Renal cortex interstitium (tissue), 15 donors: Measurements from ENCODE around the gene GPR78. TPM values are rescaled to one million over a fixed set of nuclear protein-coding genes. Genes with fewer than 3 reads are reported as not detected.

ENCODE experiments used
- DNase-seq, 11 donors: peaks; one replicate each; pipeline ENCODE4 v3.0.0-alpha.2; 2013; ENCODE audit warnings: low read depth in 9 of 11, low spot score in 4 of 11; ENCODE audit errors: extremely low read depth in 1 of 11
- long read RNA-seq, 16 experiments: transcript quantifications; one replicate each; lab custom pipeline, GENCODE V29; 2026
- polyA plus RNA-seq, 3 donors: library from polyadenylated mRNA; unstranded; fragments of 120-200 nt; gene quantifications; one replicate each; pipeline ENCODE4 v1.2.1, GENCODE V29; 2013; ENCODE audit not compliant: insufficient read length in 3 of 3

GPR78 gene
- 1 to 10 TPM in 1 of 3 donors, under 1 TPM in 2; 0.40 to 1.4 (median 0.54) TPM for polyA plus RNA-seq
- long read RNA-seq, donor 1, result 0 reads
- long read RNA-seq, donor 2, result 0 reads
- long read RNA-seq, donor 3, result 0 reads
- long read RNA-seq, donor 4, result 0 reads
- long read RNA-seq, donor 5, result 0 reads
- long read RNA-seq, donor 6, result 0 reads
- long read RNA-seq, donor 7, result 0 reads
- long read RNA-seq, donor 8, result 0 reads
- long read RNA-seq, donor 9, result 0 reads
- long read RNA-seq, donor 10, result 0 reads
- long read RNA-seq, donor 11, result 0 reads
- long read RNA-seq, donor 12, result 0 reads
- long read RNA-seq, donor 13, result 0 reads
- long read RNA-seq, donor 14, result 0 reads
- long read RNA-seq, donor 15, result 0 reads
- long read RNA-seq, donor 16, result 0 reads

DNA sequence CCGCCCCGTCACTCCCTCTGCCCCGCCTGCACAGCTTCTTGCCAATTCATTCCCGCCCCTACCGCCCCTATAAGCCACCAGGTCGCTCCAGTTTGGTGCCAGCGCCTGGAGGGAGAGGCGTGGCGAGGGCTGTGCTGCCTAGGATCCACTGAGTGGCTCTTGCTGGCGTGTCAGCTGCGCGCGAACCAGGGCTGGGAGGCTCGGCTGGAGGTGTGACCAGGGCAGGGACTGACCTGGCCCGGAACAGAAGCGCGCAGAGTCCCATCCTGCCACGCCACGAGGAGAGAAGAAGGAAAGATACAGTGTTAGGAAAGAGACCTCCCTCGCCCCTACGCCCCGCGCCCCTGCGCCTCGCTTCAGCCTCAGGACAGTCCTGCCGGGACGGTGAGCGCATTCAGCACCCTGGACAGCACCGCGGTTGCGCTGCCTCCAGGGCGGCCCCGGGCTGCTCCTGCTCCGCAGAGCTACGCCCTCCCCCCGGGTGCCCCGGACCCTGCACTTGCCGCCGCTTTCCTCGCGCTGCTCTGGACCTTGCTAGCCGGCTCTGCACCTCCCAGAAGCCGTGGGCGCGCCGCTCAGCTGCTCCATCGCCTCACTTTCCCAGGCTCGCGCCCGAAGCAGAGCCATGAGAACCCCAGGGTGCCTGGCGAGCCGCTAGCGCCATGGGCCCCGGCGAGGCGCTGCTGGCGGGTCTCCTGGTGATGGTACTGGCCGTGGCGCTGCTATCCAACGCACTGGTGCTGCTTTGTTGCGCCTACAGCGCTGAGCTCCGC, at the start of gene GPR78:
Gene GPR78 (plus strand): TSS at position 72 of the 773 bp plus-strand sequence. CDS start 591 bp downstream, at position 663.
- peak; percentile 64 to 81 (median 77) for DNase-seq

GRCh38 chr4:8532245-8532781, 47.9 kb upstream of the GPR78 start:
- peak in 1 of 11 donors; percentile 43 for DNase-seq

GRCh38 chr4:8533274-8533865, 46.8 kb upstream of the GPR78 start:
- DNase-seq, result no peak

DNA sequence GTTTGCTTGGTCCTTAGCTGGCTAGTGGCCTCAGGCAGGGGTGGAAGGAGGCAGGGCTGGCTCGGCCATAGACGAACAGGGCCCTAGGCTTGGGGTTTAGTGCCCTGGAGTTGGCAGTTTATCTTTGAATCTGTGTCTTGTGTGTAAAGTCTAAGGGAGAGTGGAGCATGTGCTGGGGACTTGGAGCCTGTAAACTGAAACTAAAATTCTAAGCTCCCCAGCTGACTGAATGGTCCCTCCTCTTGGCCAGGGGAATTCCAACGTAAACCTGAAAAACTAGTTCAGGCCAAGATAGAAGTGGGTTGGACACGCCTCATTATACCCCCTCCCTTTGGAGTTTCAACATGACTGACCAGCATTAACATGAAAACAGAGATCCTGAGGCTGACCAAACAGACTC, 46.1 kb upstream of the GPR78 start:
- DNase-seq, result peak in 10 of 11 donors; percentile 49 to 88 (median 69)

- no peak for DNase-seq
Observed at GRCh38 chr4:8534611-8535010, 45.6 kb upstream of the GPR78 start.

GRCh38 chr4:8536467-8536866, 43.7 kb upstream of the GPR78 start:
- no peak for DNase-seq

- DNase-seq, result peak in 2 of 11 donors; percentile 33 to 41
Observed at GRCh38 chr4:8537041-8537461, 43.1 kb upstream of the GPR78 start.

DNA sequence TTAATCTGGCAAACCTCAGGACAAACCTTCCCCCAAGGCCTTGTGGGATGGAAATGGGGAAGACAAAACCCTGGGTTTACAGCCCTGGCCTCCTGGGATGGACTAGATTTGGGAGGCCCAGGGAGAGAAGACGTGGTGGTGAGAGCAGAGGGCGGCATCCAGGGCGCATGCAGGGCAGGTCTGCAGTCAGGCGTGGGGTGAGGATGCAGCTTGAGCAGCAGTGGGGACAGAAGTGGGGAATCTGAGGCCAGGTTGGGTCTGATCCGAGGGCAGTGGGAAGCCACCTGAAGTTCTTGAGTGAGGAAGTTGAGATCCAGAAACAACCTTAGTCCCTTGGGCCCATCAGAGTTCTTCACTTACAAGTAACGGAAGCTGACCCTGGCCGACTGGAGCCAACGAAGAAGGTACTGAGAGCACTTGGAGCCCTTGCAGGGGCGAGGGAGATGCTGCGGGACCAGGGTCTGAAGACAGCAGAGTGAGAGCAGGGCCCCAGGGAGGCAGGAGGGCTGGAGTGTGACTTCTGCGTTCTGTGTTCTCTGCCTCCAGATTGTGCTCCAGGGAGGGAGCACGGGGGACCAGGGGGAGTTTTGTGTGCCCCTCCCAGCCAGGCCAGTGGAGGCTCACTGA, 42.0 kb upstream of the GPR78 start:
- DNase-seq, result no peak

- no peak for DNase-seq
Observed at GRCh38 chr4:8538703-8539567, 41.3 kb upstream of the GPR78 start.

GRCh38 chr4:8539661-8540060, 40.5 kb upstream of the GPR78 start:
- DNase-seq, result no peak

DNA sequence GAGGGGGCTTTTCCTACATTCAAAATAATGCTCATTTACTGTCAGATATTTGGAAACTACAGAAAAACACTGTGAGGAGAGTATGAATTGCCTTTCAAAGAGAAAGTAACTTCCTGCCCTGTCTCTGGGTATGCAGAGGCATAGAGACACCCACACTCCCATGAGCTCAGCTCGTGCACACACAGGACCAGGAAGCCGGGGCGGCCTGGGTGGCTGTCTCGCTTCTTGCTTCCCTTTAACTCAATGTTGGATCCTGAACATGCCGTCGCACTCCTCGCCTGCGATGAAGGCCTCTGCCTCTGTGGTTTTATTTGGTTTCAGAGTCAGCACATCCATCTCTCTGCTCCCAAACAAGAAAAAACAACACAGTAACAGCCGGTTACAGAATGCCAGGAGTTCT, 40.1 kb upstream of the GPR78 start:
- DNase-seq, result no peak

- DNase-seq, result no peak
Observed at GRCh38 chr4:8540586-8540985, 39.6 kb upstream of the GPR78 start.

DNA sequence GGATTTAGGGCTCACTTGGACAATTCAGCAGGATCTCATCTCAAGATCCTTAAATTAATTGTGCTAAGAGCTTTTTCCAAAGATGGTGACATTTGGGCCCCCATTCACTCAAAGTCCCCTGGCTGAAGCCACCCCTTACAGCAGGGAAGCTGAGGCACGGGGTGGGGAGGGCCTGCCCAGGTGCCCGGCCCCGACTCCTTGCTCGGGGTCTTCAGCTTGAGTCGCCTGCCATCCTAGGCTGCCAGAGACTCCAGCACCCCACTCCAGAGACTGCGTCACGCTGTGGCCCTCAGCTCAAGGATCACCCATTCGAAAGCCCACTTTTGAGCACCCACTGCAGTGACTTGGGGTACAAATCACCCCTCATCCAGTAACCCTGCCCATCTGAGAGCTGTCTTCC, 39.2 kb upstream of the GPR78 start:
- DNase-seq, result no peak

DNA sequence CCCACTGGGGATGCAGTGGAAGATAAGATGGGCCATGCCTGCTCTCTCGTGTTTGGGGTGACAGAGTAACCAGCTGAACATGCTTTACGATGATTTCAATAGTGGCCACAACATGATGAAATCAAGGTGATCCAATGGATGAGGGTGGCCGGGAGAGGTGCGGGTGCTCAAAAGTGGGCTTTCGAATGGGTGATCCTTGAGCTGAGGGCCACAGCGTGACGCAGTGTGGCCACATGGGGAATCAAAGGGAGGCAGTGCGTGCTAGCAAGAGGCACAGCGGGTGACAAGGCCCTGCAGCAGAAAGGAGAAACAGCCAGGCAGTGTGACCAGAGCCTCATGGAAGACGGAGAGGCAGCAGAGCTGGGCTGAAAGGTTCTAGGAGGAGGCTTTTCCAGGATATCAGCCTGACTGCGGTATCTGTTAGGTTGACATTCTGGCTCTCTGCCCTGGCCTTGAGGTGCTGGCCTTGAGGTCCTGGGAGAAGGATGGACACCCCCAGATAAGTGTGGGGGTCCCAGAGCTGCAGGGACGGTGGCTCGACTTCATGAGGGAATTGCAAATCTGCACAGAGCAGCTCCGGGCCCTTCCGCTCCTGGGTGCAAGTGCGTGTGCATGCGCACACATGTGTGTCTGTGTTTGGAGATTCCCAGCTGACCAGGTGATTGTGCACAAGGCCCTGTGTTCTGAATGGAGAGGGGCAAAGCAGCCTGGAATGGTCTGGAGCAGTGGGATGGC, 38.0 kb upstream of the GPR78 start:
- no peak for DNase-seq

- no peak for DNase-seq
Observed at GRCh38 chr4:8542776-8543525, 37.2 kb upstream of the GPR78 start.

- DNase-seq, result no peak
Observed at GRCh38 chr4:8543623-8544022, 36.6 kb upstream of the GPR78 start.

DNA sequence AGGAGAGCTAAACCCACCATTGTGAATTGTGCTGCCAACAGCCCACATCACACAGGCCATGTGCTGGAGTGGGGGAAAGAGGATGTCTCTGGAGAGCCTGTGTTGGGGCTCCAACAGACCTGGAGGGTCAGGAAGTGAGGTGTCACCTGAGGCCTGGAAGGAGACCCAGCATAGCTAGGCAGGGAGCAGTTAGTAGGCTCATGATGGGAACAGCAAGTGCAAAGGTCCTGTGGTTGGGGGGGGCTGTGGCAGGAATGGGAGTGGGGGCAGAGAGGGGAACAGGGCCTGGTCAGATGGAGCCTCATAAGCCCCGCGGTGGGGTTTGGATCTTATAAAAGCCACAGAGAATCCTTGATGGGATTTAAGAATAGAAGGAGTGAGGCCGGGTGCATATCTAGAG, 35.9 kb upstream of the GPR78 start:
- no peak for DNase-seq
